HG02610 (cell line): ENCODE results near the gene STAB1.

Experiments used
- ATAC-seq: cut with Tn5 transposase; IDR thresholded peaks from one replicate; pipeline ENCODE4 v1.9.1; 2021; ENCODE audit warnings: mild to moderate bottlenecking, moderate library complexity; ENCODE audit not compliant: unreplicated experiment

Gene STAB1

GRCh38 chr3:52483577-52484381, 11.4 kb upstream of the STAB1 start:
- no peak for ATAC-seq

GRCh38 chr3:52484680-52485461, 10.3 kb upstream of the STAB1 start:
- ATAC-seq: no peak

DNA sequence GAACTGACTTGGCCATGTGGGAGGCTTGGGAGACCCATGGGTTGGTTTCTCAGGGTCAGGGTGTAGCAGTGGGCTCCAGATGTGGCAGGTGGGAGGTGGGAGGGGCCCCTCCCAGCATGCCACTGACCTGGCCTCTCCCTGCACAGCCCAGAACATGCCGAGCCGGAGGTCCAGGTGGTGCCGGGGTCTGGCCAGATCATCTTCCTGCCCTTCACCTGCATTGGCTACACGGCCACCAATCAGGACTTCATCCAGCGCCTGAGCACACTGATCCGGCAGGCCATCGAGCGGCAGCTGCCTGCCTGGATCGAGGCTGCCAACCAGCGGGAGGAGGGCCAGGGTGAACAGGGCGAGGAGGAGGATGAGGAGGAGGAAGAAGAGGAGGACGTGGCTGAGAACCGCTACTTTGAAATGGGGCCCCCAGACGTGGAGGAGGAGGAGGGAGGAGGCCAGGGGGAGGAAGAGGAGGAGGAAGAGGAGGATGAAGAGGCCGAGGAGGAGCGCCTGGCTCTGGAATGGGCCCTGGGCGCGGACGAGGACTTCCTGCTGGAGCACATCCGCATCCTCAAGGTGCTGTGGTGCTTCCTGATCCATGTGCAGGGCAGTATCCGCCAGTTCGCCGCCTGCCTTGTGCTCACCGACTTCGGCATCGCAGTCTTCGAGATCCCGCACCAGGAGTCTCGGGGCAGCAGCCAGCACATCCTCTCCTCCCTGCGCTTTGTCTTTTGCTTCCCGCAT, 7.9 kb upstream of the STAB1 start:
- no peak for ATAC-seq

GRCh38 chr3:52487788-52488691, 7.1 kb upstream of the STAB1 start:
- no peak for ATAC-seq

DNA sequence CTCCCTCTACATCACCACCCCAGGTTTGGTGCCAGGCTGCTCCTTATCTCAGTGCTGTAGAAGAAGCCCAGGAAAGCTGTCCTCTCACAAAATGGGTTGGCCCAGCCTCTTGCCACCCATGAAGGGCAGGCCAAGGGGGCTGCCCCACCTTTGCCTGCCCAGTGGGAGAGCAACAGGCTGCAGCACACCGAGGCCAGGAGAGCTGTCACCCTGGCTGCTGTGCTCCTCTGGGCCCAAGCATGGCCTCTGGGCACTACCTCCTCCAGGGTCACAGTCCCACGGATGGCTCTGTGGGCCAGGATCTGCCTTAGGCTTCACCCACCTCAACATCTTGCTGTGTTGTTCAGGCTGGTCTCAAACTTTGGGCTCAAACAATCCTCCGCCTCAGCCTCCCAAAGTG, 6.4 kb upstream of the STAB1 start:
- ATAC-seq: no peak

DNA sequence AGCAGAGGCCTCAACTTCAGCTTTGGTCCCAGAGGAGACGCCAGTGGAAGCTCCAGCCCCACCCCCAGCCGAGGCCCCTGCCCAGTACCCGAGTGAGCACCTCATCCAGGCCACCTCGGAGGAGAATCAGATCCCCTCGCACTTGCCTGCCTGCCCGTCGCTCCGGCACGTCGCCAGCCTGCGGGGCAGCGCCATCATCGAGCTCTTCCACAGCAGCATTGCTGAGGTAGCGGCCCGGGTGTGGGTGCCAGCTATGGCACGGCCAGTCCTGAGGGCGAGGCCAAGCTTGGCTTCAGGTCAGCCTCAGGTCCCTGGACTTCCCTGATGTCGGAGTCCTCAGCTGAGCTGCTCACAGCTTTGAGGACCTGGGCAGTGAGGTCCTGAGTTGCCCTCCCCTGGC, 5.7 kb upstream of the STAB1 start:
- ATAC-seq: no peak

- ATAC-seq: no peak
These were observed 4.9 kb upstream of the STAB1 start for GRCh38 chr3:52490035-52490938.

DNA sequence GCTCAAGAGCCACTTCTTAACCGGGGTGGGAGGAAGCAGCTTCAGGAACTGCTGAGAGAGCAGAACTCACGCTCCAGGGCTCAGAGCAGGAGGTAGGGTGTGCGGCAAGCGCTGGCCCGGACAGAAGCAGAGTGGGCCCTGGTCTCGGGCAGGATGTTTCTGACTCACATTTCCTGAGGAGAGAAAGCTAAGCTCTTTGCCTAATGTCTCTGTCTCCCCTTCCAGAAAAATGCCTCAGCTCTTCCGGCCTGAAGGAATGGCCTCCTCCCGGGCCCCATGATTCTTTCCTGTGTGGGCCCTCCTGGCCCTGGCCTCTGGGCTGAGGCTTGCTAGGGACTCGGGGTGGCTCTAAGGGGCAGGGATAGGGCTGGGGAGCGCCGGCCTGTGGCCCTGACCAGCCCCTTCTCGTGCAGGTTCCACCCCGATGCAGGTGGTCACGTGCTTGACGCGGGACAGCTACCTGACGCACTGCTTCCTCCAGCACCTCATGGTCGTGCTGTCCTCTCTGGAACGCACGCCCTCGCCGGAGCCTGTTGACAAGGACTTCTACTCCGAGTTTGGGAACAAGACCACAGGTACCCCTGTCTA, 4.1 kb upstream of the STAB1 start:
- no peak for ATAC-seq

DNA sequence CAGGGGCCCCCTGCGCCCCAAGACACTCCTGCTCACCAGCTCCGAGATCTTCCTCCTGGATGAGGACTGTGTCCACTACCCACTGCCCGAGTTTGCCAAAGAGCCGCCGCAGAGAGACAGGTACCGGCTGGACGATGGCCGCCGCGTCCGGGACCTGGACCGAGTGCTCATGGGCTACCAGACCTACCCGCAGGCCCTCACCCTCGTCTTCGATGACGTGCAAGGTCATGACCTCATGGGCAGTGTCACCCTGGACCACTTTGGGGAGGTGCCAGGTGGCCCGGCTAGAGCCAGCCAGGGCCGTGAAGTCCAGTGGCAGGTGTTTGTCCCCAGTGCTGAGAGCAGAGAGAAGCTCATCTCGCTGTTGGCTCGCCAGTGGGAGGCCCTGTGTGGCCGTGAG, 3.1 kb upstream of the STAB1 start:
- no peak for ATAC-seq

DNA sequence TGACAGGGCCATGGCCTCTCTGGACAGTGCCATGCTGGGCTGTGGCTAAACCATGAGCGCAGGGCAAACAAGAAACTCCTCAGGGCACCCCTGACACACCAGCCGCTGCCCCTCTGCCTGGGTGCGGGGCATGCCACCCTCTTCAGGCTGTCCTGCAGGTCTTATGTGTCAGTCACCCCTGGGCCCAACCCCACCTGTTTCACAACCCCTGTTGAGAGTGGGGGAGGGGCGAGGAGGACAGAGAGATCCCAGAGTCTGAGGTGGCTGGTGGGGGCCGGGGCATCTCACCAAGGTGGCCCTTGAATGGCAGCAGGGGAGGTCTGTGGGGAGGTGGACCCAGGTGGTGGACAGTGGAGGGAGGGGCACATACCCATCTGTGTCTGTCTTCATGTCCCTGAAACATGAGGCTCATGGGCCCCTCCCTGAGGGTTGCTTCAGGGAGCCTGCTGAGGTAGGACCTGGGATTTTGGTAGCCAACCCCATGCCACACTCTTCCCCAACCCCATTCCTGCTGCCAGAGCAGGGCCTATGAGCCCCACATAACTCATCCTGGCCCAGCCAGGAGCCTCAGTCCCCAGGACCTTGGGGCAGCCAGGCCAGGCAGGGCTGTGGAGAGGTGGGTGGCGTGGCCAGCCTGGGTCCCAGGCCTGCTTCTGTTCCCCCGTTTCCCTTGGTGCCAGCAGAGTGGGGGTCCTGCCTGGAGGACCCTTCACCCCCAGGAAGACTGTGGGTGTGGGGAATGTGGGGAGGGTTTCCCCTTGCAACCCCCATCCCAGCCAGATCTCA, 1.7 kb upstream of the STAB1 start:
- ATAC-seq: no peak

GRCh38 chr3:52494445-52494844, 693 bp upstream of the STAB1 start:
- ATAC-seq: no peak

DNA sequence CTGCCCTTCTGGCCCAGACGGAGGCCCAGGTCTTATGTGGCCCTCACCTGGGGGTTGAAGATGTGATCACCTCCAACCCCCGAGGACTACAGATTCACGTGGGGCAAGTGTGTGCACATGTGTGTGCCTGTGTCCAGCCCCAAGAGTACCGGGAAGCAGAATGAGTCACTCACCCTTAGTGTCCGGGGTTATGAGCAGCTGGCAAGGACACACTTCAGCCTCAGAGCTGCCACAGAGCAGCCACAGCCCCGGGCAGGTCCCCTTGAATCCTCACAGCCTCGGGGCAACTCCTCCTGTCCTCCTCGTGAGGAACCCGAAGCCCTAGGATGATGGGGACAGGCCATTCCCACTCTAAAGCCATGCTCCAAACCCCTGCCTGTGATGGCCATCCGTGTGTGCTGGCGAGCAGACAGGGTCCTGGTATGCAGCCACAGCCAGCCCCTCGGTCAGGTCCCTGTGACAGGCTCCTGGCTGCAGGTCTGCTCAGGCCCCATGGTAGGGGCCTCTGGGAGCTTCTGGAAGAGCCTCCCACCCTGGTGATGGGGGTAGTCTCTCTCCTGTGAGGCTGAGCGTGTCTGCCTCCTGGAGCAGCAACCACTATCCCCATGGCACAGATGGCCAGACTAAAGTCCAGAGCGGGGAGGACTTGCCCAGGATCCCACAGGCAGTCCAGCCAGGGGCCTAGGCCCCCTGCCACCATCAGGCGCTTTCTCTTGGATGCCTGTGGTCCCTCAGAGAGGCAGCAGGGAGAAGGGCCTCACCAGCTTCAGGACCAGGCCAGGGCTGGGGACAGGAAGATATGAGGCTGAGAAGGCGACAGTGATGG, 852 bp downstream of the STAB1 start:
- ATAC-seq: no peak

GRCh38 chr3:52498137-52499054, 3.3 kb downstream of the STAB1 start:
- no peak for ATAC-seq

DNA sequence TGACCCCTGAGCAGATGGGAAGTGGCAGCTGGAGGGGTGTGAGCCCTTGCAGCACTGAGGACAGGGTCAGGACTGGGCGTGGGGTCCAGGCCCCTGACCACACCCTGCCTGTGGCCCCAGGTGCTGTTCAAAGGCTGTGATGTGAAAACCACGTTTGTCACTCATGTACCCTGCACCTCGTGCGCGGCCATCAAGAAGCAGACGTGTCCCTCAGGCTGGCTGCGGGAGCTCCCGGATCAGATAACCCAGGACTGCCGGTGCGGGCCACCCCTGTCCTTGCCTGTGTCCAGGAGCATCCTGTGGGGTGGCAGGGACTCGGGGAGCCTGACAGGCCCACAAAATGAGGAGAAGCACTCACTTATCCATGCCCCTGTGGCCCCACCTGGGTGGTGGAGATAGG, 5.9 kb downstream of the STAB1 start:
- ATAC-seq: no peak

- no peak for ATAC-seq
These were observed 6.9 kb downstream of the STAB1 start for GRCh38 chr3:52502001-52502400.

DNA sequence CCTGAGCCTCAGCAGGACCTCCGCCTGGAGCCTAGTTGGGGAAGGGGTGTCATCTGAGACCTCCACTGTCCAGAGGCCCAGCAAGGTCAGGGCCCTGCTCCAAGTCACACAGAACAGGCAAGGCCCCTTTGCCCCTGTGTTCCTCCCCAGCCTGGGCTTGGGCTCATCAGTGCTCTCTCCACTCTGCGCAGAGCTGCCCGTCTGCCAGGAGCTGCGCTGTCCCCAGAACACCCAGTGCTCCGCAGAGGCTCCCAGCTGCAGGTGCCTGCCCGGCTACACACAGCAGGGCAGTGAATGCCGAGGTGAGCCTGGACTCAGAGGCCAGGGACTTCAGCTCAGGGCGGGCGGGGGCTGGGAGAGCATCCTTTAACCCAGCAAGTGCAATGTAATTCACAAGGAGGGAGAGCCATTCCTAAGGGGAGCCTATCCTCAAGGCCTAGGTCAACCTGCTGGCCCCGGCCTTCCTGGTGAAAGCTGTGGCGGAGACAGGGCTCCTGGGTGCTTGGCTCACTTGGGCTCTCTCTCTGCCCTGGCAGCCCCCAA, 7.7 kb downstream of the STAB1 start:
- ATAC-seq: no peak
